ENCODE data around the gene TMEM184A.
A peak's percentile ranks its signal among the peaks of the same experiment; 100 is the strongest.

The TMEM184A gene

GRCh38 chr7:1512781-1513656 is 43.0 kb downstream of the TMEM184A start:
- no peak overlapping the region for H3K9ac ChIP-seq (ENCODE audit: low read length)
- no peaks in the 10 kb centered on the region for H3K36me3 ChIP-seq (ENCODE audit: control insufficient read depth, insufficient read depth, low read length)
- no peak overlapping the region for H3K4me3 ChIP-seq (ENCODE audit: low read length)
- no peak overlapping the region for H3K27ac ChIP-seq (ENCODE audit: low read depth, low read length)
- no peaks in the 10 kb centered on the region for H3K4me1 ChIP-seq (ENCODE audit: control insufficient read depth, insufficient read depth, low read length)
- no peaks in the 10 kb centered on the region for H3K27me3 ChIP-seq (ENCODE audit: control insufficient read depth, insufficient read depth, low read length)

GRCh38 chr7:1511444-1512422 is 44.3 kb downstream of the TMEM184A start:
- Histone ChIP-seq H3K27ac (ENCODE audit: low read depth, low read length) (no peak overlapping the region), H3K36me3 (ENCODE audit: control insufficient read depth, insufficient read depth, low read length) (no peaks in the 10 kb centered on the region), H3K4me3 (ENCODE audit: low read length) (no peak overlapping the region), H3K27me3 (ENCODE audit: control insufficient read depth, insufficient read depth, low read length) (no peaks in the 10 kb centered on the region), H3K9ac (ENCODE audit: low read length) (no peak overlapping the region), H3K4me1 (ENCODE audit: control insufficient read depth, insufficient read depth, low read length) (no peaks in the 10 kb centered on the region)

- no peak overlapping the region for H3K4me3 ChIP-seq (ENCODE audit: low read length)
- no peaks in the 10 kb centered on the region for H3K36me3 ChIP-seq (ENCODE audit: control insufficient read depth, insufficient read depth, low read length)
- no peak overlapping the region for H3K27ac ChIP-seq (ENCODE audit: low read depth, low read length)
Observed at GRCh38 chr7:1510780-1511154, 45.2 kb downstream of the TMEM184A start.

DNA sequence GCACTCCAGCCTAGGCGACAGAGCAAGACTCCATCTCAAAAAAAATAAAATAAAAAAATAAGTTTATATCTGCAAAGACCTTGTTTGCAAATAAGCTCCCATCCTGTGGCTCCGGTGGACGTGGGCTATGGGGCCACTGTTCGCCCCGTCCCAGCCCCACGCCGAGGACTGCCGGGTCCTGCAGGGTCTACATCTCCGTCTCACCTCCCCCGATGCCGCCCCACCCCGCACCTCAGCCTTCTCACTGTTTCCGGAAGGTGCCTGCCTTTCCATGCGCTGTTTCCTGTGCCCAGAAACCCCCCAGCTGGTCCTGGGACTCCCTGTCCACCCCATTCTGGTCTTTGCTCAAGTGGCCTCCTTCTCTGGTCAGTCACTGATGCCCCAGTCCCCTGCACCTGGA is 46.8 kb downstream of the TMEM184A start:
- H3K4me1 ChIP-seq (ENCODE audit: control insufficient read depth, insufficient read depth, low read length) = no peaks in the 10 kb centered on the region

More at GRCh38 chr7:1510780-1511154, 45.2 kb downstream of the TMEM184A start:
- no peak overlapping the region for H3K9ac ChIP-seq (ENCODE audit: low read length)
- no peaks in the 10 kb centered on the region for H3K4me1 ChIP-seq (ENCODE audit: control insufficient read depth, insufficient read depth, low read length)
- no peaks in the 10 kb centered on the region for H3K27me3 ChIP-seq (ENCODE audit: control insufficient read depth, insufficient read depth, low read length)

DNA sequence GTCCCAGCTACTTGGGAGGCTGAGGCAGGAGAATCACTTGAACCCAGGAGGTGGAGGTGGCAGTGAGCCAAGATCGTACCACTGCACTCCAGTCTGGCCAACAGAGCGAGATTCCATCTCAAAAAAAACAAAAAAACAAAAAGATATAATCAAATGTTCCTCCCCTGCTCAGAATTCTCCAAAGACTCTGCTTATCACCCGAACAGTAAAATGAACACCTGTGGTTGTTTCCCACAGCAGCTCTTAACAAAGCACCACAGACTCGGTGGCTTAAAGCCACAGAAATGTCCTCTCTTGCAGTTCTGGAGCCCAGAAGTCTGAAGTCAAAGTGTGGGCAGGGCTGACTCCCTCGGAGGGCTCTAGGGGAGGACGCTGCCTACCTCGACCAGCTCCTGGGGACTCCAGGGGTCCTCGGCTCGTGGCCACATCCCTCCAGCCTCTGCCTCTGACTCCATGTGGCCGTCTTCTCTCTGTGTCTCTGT is 47.7 kb downstream of the TMEM184A start:
- no peak overlapping the region for H3K9ac ChIP-seq (ENCODE audit: low read length)
- H3K4me1 ChIP-seq (ENCODE audit: control insufficient read depth, insufficient read depth, low read length) = peaks cover 3% of the 10 kb centered on the region
- no peak overlapping the region for H3K27ac ChIP-seq (ENCODE audit: low read depth, low read length)
- H3K4me3 ChIP-seq (ENCODE audit: low read length) = no peak overlapping the region
- no peaks in the 10 kb centered on the region for H3K36me3 ChIP-seq (ENCODE audit: control insufficient read depth, insufficient read depth, low read length)
- no peaks in the 10 kb centered on the region for H3K27me3 ChIP-seq (ENCODE audit: control insufficient read depth, insufficient read depth, low read length)

More for the DNA sequence above, 46.8 kb downstream of the TMEM184A start:
- no peak overlapping the region for H3K4me3 ChIP-seq (ENCODE audit: low read length)
- no peaks in the 10 kb centered on the region for H3K36me3 ChIP-seq (ENCODE audit: control insufficient read depth, insufficient read depth, low read length)
- H3K27ac ChIP-seq (ENCODE audit: low read depth, low read length) = no peak overlapping the region
- no peaks in the 10 kb centered on the region for H3K27me3 ChIP-seq (ENCODE audit: control insufficient read depth, insufficient read depth, low read length)
- no peak overlapping the region for H3K9ac ChIP-seq (ENCODE audit: low read length)

DNA sequence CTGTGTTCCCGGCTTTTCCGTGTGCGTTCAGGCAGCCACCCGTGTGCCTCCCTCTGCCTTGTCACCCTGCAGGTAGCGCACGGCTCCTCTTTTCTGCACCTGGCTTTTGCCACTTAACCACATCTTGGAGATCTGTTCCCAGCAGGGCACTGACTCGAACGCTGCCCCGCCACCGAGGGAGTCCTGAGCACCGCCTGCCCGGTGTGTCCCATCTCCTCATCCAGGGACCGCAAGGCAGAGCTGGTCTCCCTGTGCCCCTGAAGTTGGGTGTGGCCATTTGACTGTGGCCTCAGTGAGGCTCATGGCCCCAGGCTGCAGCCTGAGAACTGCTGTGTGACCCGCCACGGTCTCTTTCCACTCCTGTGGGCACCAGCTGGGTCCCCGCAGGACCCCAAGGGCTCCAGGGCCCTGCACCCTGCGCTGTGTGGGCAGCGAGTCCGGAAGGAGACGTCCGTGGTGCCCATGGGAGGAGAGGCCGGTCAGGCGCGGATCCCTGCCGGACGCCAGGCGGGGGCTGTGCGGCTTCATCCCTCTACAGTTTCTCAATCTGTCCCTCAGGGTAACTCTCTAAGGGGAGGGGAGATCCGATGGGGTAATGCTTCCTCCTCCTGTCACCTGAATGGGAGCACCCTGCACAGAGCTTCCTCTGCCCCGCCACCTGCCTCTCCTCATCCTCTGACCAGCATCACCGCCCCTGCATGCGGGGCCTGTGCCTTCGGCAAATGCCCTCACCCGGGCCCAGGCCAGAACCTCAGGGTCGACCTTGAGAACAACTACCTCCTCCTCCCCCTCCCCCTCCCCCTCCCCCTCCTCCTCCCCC is 50.1 kb downstream of the TMEM184A start:
- no peaks in the 10 kb centered on the region for H3K27me3 ChIP-seq (ENCODE audit: control insufficient read depth, insufficient read depth, low read length)
- H3K9ac ChIP-seq (ENCODE audit: low read length) = no peak overlapping the region
- peaks cover 10% of the 10 kb centered on the region for H3K4me1 ChIP-seq (ENCODE audit: control insufficient read depth, insufficient read depth, low read length)
- no peak overlapping the region for H3K27ac ChIP-seq (ENCODE audit: low read depth, low read length)
- peaks cover 3% of the 10 kb centered on the region for H3K36me3 ChIP-seq (ENCODE audit: control insufficient read depth, insufficient read depth, low read length)
- no peak overlapping the region for H3K4me3 ChIP-seq (ENCODE audit: low read length)

DNA sequence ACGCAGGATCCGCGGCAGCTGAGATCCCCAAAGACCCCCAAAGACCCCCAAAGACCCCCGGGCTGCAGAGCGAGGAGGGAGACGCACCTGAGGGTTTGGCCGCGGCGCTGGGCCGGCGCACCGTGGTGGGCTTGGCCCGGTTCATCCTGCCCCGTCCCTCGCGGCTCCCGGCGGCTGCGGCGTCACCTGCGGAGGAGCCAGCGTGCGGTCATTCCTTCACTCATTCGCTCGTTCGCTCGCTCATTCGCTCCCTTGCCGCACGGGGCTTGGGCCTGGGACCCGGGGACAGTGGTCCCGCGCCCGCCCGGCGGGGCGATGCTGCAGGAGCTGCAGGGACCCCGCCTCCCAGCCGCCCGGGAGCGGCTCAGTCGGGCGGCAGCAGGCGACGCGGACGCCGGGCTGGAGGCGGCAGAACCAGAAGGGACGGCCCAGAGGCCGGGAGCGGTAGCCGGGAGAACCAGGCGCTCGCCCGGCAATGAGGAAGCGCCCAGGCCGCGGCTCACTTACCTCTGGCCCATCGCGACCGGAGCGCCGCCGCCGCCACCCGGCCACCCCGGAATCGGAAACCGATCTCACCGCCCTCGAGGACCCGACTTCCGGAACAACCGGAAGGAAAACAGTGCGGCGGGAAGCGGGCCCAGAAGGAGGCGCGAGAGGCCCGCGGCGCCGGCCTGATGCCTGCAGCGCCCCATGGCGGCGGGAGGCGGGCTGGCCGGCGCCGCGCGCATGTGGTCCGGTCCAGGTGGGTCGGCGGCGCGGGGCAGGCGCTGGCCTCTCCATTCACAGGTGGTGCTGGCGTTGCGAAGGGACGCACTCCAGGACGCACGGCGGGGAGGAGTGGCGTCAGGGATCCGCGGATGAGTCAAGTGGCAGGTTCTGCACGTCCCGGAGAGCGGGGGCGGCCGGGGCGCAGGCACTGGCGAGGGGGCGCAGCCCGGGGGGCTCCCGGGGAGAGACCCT is 51.9 kb downstream of the TMEM184A start, which contains the start of gene INTS1:
INTS1 (minus strand) TSS at position 574 of the 960 bp plus-strand sequence; CDS start at position 145, 429 bp downstream.
- Histone ChIP-seq H3K4me3 (ENCODE audit: low read length) (peak within 1 kb of the TSS; percentile 77), H3K36me3 (ENCODE audit: control insufficient read depth, insufficient read depth, low read length) (peaks cover 7% of the 10 kb centered on the region), H3K9ac (ENCODE audit: low read length) (peak within 1 kb of the TSS; percentile 1), H3K4me1 (ENCODE audit: control insufficient read depth, insufficient read depth, low read length) (peaks cover 10% of the 10 kb centered on the region), H3K27me3 (ENCODE audit: control insufficient read depth, insufficient read depth, low read length) (no peaks in the 10 kb centered on the region), H3K27ac (ENCODE audit: low read depth, low read length) (no peak within 1 kb of the TSS)

- peak overlapping the region; percentile 71 for H3K4me3 ChIP-seq (ENCODE audit: low read length)
- H3K27ac ChIP-seq (ENCODE audit: low read depth, low read length) = no peak overlapping the region
- H3K36me3 ChIP-seq (ENCODE audit: control insufficient read depth, insufficient read depth, low read length) = peaks cover 10% of the 10 kb centered on the region
- H3K9ac ChIP-seq (ENCODE audit: low read length) = peak overlapping the region; percentile 1
- H3K27me3 ChIP-seq (ENCODE audit: control insufficient read depth, insufficient read depth, low read length) = no peaks in the 10 kb centered on the region
- H3K4me1 ChIP-seq (ENCODE audit: control insufficient read depth, insufficient read depth, low read length) = peaks cover 10% of the 10 kb centered on the region
Observed at GRCh38 chr7:1503390-1503789, 52.6 kb downstream of the TMEM184A start.

- Histone ChIP-seq H3K9ac (ENCODE audit: low read length) (no peak overlapping the region), H3K27me3 (ENCODE audit: control insufficient read depth, insufficient read depth, low read length) (no peaks in the 10 kb centered on the region), H3K4me1 (ENCODE audit: control insufficient read depth, insufficient read depth, low read length) (peaks cover 10% of the 10 kb centered on the region), H3K4me3 (ENCODE audit: low read length) (peak overlapping the region; percentile 71), H3K27ac (ENCODE audit: low read depth, low read length) (no peak overlapping the region), H3K36me3 (ENCODE audit: control insufficient read depth, insufficient read depth, low read length) (peaks cover 10% of the 10 kb centered on the region)
Observed at GRCh38 chr7:1502845-1503244, 53.2 kb downstream of the TMEM184A start.

GRCh38 chr7:1501487-1502270 is 54.3 kb downstream of the TMEM184A start:
- no peak overlapping the region for H3K9ac ChIP-seq (ENCODE audit: low read length)
- peaks cover 20% of the 10 kb centered on the region for H3K36me3 ChIP-seq (ENCODE audit: control insufficient read depth, insufficient read depth, low read length)
- no peak overlapping the region for H3K4me3 ChIP-seq (ENCODE audit: low read length)
- peaks cover 10% of the 10 kb centered on the region for H3K4me1 ChIP-seq (ENCODE audit: control insufficient read depth, insufficient read depth, low read length)
- H3K27me3 ChIP-seq (ENCODE audit: control insufficient read depth, insufficient read depth, low read length) = no peaks in the 10 kb centered on the region
- no peak overlapping the region for H3K27ac ChIP-seq (ENCODE audit: low read depth, low read length)

All from rectal smooth muscle tissue (tissue), 1 donor.